Cardiac fibroblast (primary cell): ENCODE measurements around the gene FARS2.

Experiments
- DNase-seq, 2 donors: peaks; one replicate each; pipeline versions ENCODE4 v3.0.0 to v3.0.0-alpha.2; 2010; ENCODE audit warnings: low read depth in 2 of 2
- H3K4me3 ChIP-seq, 2 donors: replicated peaks in 1 of 2; 1 replicate in 1 of 2; 2 replicates in 1 of 2; pipeline ENCODE4 v1.5.1; 2011; ENCODE audit warnings: low read depth in 2 of 2, low read length in 2 of 2, mild to moderate bottlenecking in 2 of 2, moderate library complexity in 1 of 2
- CTCF ChIP-seq: IDR thresholded peaks from one replicate; pipeline ENCODE4 v1.5.1; 2011; ENCODE audit warnings: low read depth, mild to moderate bottlenecking, low read length, inconsistent platforms

Gene FARS2

GRCh38 chr6:5749016-5749650, 487.8 kb downstream of the FARS2 start:
- TF ChIP-seq CTCF, result no peak
- no peak overlapping the region for H3K4me3 ChIP-seq
- no peak for DNase-seq

- no peak for TF ChIP-seq CTCF
- no peak for DNase-seq
- H3K4me3 ChIP-seq, result no peak overlapping the region
Measured at GRCh38 chr6:5749651-5750215, 488.4 kb downstream of the FARS2 start.

- no peak overlapping the region for H3K4me3 ChIP-seq
- TF ChIP-seq CTCF, result no peak
- DNase-seq, result peak in 1 of 2 donors; percentile 36
Measured at GRCh38 chr6:5751525-5752390, 490.4 kb downstream of the FARS2 start.

- H3K4me3 ChIP-seq, result no peak overlapping the region
- peak; percentile 54 to 77 for DNase-seq
- no peak for TF ChIP-seq CTCF
Measured at GRCh38 chr6:5752391-5752680, 491.0 kb downstream of the FARS2 start.

- H3K4me3 ChIP-seq, result no peak overlapping the region
- no peak for DNase-seq
- TF ChIP-seq CTCF, result no peak
Measured at GRCh38 chr6:5753209-5753608, 491.9 kb downstream of the FARS2 start.

- no peak overlapping the region for H3K4me3 ChIP-seq
- DNase-seq, result no peak
- TF ChIP-seq CTCF, result no peak
Measured at GRCh38 chr6:5754904-5755303, 493.6 kb downstream of the FARS2 start.
